ENCODE data around the gene PLEKHG1. TPM values are rescaled to one million over a fixed set of nuclear protein-coding genes. Genes with fewer than 3 reads are reported as not detected.

The PLEKHG1 gene
- total and polyA plus RNA-seq, 2 of the 13 experiments (the other 11 are each of a cell fraction or from before 2014, with no cell fraction given) = 0.03 to 0.04 TPM

DNA sequence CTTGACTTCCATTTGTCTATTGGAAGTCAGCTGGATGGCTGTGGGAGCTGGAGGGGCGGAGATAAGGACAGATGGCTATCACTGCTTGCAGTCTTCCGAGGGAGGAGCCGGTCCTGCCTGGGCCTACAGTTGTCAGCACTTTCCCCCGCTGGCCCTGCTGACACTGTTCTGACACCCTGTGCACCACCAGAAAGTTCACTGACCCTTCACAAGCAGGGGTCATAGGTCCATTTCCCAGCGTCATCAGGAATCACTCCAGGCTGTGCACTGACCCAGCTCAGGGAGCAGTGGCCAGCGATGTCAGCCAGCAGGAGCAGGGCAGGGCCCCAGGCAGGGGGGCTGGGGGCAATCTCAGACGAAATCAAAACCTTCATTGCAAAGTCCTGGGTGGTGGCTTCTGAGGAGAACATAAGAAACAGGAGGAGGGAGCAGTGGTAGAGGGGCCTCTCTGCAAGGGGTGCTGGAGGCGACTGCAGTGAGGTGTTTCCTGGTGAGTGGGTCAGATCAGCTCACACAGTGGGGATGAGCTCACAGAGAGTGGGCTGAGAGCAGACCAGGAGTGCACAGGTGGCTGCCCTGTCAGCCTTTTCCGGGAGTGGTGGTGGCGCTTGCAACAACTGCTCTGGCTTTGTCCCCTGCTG lies 26.5 kb upstream of the PLEKHG1 start (continued):
- TF ChIP-seq NAIF1 (CRISPR knock-in tag; IDR thresholded peaks at IDR 0.05; ENCODE audit: borderline replicate concordance) (no peak), SP140L (CRISPR knock-in tag; IDR thresholded peaks at IDR 0.05; ENCODE audit: borderline replicate concordance) (no peak), JUN (CRISPR knock-in tag; IDR thresholded peaks at IDR 0.05) (no peak), ZNF343 (CRISPR knock-in tag; IDR thresholded peaks at IDR 0.05) (no peak), ISX (CRISPR knock-in tag; conservative IDR thresholded peaks at IDR 0.05) (no peak), HNRNPH1 (optimal IDR thresholded peaks at IDR 0.05; ENCODE audit: low read depth, low read length) (no peak), NPAS2 (CRISPR knock-in tag; IDR thresholded peaks at IDR 0.05; ENCODE audit: borderline replicate concordance) (no peak), ZNF572 (CRISPR knock-in tag; IDR thresholded peaks at IDR 0.05) (no peak), ZNF567 (CRISPR knock-in tag; IDR thresholded peaks at IDR 0.05; ENCODE audit: borderline replicate concordance) (no peak), NR1H2 (CRISPR knock-in tag; IDR thresholded peaks at IDR 0.05; ENCODE audit: borderline replicate concordance, low read depth) (no peak), DNMT1 (CRISPR knock-in tag; IDR thresholded peaks at IDR 0.05) (no peak), FIP1L1 (IDR thresholded peaks at IDR 0.05; ENCODE audit: borderline replicate concordance, insufficient read depth, low read depth, low read length) (no peak), NFIC (IDR thresholded peaks at IDR 0.05; ENCODE audit: low read length) (no peak), PPARG (CRISPR knock-in tag; conservative IDR thresholded peaks at IDR 0.05) (no peak)
- TF ChIP-seq, protein P1, sequence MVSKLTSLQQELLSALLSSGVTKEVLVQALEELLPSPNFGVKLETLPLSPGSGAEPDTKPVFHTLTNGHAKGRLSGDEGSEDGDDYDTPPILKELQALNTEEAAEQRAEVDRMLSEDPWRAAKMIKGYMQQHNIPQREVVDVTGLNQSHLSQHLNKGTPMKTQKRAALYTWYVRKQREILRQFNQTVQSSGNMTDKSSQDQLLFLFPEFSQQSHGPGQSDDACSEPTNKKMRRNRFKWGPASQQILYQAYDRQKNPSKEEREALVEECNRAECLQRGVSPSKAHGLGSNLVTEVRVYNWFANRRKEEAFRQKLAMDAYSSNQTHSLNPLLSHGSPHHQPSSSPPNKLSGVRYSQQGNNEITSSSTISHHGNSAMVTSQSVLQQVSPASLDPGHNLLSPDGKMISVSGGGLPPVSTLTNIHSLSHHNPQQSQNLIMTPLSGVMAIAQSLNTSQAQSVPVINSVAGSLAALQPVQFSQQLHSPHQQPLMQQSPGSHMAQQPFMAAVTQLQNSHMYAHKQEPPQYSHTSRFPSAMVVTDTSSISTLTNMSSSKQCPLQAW (CRISPR knock-in tag; IDR thresholded peaks at IDR 0.05) = peak; percentile 77
- TF ChIP-seq, protein P2, sequence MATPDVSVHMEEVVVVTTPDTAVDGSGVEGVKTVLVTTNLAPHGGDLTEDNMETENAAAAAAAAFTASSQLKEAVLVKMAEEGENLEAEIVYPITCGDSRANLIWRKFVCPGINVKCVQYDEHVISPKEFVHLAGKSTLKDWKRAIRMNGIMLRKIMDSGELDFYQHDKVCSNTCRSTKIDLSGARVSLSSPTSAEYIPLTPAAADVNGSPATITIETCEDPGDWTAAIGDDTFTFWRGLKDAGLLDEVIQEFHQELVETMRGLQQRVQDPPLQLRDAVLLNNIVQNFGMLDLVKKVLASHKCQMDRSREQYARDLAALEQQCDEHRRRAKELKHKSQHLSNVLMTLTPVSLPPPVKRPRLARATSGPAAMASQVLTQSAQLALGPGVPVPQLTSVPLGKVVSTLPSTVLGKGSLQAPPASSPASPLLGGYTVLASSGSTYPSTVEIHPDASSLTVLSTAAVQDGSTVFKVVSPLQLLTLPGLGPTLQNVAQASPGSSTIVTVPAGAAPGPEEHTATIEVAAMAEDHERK (CRISPR knock-in tag; IDR thresholded peaks at IDR 0.05; ENCODE audit: low read depth) = no peak
- TF ChIP-seq, protein P3, sequence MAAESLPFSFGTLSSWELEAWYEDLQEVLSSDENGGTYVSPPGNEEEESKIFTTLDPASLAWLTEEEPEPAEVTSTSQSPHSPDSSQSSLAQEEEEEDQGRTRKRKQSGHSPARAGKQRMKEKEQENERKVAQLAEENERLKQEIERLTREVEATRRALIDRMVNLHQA (CRISPR knock-in tag; IDR thresholded peaks at IDR 0.05) = no peak
- TF ChIP-seq, protein P4, sequence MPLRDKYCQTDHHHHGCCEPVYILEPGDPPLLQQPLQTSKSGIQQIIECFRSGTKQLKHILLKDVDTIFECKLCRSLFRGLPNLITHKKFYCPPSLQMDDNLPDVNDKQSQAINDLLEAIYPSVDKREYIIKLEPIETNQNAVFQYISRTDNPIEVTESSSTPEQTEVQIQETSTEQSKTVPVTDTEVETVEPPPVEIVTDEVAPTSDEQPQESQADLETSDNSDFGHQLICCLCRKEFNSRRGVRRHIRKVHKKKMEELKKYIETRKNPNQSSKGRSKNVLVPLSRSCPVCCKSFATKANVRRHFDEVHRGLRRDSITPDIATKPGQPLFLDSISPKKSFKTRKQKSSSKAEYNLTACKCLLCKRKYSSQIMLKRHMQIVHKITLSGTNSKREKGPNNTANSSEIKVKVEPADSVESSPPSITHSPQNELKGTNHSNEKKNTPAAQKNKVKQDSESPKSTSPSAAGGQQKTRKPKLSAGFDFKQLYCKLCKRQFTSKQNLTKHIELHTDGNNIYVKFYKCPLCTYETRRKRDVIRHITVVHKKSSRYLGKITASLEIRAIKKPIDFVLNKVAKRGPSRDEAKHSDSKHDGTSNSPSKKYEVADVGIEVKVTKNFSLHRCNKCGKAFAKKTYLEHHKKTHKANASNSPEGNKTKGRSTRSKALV (CRISPR knock-in tag; IDR thresholded peaks at IDR 0.05) = no peak
- TF ChIP-seq, protein P5, sequence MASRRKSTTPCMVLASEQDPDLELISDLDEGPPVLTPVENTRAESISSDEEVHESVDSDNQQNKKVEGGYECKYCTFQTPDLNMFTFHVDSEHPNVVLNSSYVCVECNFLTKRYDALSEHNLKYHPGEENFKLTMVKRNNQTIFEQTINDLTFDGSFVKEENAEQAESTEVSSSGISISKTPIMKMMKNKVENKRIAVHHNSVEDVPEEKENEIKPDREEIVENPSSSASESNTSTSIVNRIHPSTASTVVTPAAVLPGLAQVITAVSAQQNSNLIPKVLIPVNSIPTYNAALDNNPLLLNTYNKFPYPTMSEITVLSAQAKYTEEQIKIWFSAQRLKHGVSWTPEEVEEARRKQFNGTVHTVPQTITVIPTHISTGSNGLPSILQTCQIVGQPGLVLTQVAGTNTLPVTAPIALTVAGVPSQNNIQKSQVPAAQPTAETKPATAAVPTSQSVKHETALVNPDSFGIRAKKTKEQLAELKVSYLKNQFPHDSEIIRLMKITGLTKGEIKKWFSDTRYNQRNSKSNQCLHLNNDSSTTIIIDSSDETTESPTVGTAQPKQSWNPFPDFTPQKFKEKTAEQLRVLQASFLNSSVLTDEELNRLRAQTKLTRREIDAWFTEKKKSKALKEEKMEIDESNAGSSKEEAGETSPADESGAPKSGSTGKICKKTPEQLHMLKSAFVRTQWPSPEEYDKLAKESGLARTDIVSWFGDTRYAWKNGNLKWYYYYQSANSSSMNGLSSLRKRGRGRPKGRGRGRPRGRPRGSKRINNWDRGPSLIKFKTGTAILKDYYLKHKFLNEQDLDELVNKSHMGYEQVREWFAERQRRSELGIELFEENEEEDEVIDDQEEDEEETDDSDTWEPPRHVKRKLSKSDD (CRISPR knock-in tag; IDR thresholded peaks at IDR 0.05; ENCODE audit: low read depth) = no peak
- TF ChIP-seq, protein P6, sequence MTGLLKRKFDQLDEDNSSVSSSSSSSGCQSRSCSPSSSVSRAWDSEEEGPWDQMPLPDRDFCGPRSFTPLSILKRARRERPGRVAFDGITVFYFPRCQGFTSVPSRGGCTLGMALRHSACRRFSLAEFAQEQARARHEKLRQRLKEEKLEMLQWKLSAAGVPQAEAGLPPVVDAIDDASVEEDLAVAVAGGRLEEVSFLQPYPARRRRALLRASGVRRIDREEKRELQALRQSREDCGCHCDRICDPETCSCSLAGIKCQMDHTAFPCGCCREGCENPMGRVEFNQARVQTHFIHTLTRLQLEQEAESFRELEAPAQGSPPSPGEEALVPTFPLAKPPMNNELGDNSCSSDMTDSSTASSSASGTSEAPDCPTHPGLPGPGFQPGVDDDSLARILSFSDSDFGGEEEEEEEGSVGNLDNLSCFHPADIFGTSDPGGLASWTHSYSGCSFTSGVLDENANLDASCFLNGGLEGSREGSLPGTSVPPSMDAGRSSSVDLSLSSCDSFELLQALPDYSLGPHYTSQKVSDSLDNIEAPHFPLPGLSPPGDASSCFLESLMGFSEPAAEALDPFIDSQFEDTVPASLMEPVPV (CRISPR knock-in tag; IDR thresholded peaks at IDR 0.05) = no peak

Data from HepG2 (cell line).